Stomach (tissue), 9 donors: ENCODE measurements around the gene TMEM43. TPM values are rescaled to one million over a fixed set of nuclear protein-coding genes. Genes with fewer than 3 reads are reported as not detected.

Experiments
- DNase-seq, 2 donors: peaks; one replicate each; pipeline versions ENCODE4 v3.0.0 to v3.0.0-alpha.2; 2013 to 2019
- H3K27ac ChIP-seq, 5 donors: fragments of 200-600 bp in 4 of 5; sonication (generic) in 4 of 5; one replicate each; pipeline ENCODE4 v1.5.1; 2013 to 2019; ENCODE audit warnings: mild to moderate bottlenecking in 1 of 5, moderate library complexity in 1 of 5
- H3K27me3 ChIP-seq, 3 donors: fragments of 200-600 bp; sonication (generic); one replicate each; pipeline ENCODE4 v1.5.1; 2017 to 2019; ENCODE audit warnings: mixed run types in 1 of 3
- H3K36me3 ChIP-seq, 4 donors: fragments of 200-600 bp; sonication (generic); 1 replicate in 3 of 4; 2 replicates in 1 of 4; pipeline ENCODE4 v1.5.1; 2016 to 2019
- H3K4me1 ChIP-seq, 4 donors: fragments of 200-600 bp; sonication (generic); one replicate each; pipeline ENCODE4 v1.5.1; 2016 to 2019
- H3K4me3 ChIP-seq, 4 donors: fragments of 200-600 bp; sonication (generic) in 3 of 4; one replicate each; pipeline ENCODE4 v1.5.1; 2016 to 2019; ENCODE audit warnings: mild to moderate bottlenecking in 1 of 4
- H3K9me3 ChIP-seq, 4 donors: fragments of 200-600 bp; sonication (generic); one replicate each; pipeline ENCODE4 v1.5.1; 2016 to 2019
- CTCF ChIP-seq, 7 experiments: fragments of 450-650 bp in 4 of 7; fragments of 200-600 bp in 3 of 7; sonication (generic) in 3 of 7; IDR thresholded peaks; one replicate each; pipeline ENCODE4 v1.5.1; 2016 to 2019; ENCODE audit warnings: antibody characterized with exemption in 7 of 7, control low read depth in 2 of 7, mild to moderate bottlenecking in 1 of 7
- EP300 ChIP-seq: sonication (generic); formaldehyde crosslinking; IDR thresholded peaks from one replicate; pipeline ENCODE4 v1.6.1; 2017; ENCODE audit warnings: antibody characterized with exemption
- POLR2A ChIP-seq, 4 donors: fragments of 450-650 bp; IDR thresholded peaks; one replicate each; pipeline ENCODE4 v1.6.1; 2016; ENCODE audit warnings: antibody characterized with exemption in 4 of 4, control low read depth in 2 of 4, mild to moderate bottlenecking in 1 of 4, moderate library complexity in 1 of 4
- POLR2AphosphoS5 ChIP-seq, 3 donors: sonication (generic); formaldehyde crosslinking; IDR thresholded peaks; one replicate each; pipeline ENCODE4 v1.6.1; 2016; ENCODE audit warnings: antibody characterized with exemption in 3 of 3
- WGBS, 5 donors: extraction: QIAGEN DNeasy Blood & Tissue Kit in 3 of 5; methylation state at CpG; one replicate each; pipeline versions ENCODE4 v1.1.5 to v1.1.7; 2013 to 2018; 5-methylcytosine and 5-hydroxymethylcytosine counted together
- intact Hi-C: fragments of 100-400 bp; cut with DNase I; formaldehyde crosslinking; loops from one replicate; pipeline ENCODE4 v1.15.1; 2023; ENCODE audit warnings: low total_unique reads
- polyA plus RNA-seq, 3 donors: library from polyadenylated mRNA; stranded (reverse); fragments of 200-250 nt; gene quantifications; one replicate each; pipeline ENCODE4 v1.2.3, GENCODE V29; 2013
- total RNA-seq, 5 donors: library from RNA; depleted of rRNA; stranded (reverse); fragments of >200 nt; gene quantifications; one replicate each; pipeline versions ENCODE4 v1.1.0 to v1.2.3, GENCODE V29; 2014 to 2016
- donor health status: healthy with polysubstance abuse.
- donor health status: Bipolar disorder and iron deficiency.
- donor health status: healthy.

Gene TMEM43
- total and polyA plus RNA-seq, 8 donors: 12.6 to 67.4 (median 37.3) TPM

DNA sequence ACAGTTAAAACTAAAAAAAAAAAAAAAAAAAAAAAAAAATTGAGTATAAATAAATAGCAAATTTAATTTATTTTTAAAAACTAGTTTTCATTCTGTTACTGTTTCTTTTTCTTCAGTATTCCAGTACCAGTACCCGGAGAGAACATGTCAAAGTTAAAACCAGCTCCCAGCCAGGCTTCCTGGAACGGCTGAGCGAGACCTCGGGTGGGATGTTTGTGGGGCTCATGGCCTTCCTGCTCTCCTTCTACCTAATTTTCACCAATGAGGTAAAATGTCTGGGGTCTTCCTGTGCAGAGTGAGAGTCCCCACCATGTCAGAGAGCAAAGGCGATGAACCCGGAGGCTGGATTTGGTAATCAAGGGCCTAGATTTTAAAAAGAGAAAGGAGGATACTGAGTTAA, 4.4 kb downstream of the TMEM43 start:
- intact Hi-C loops: loop anchor here (10.0 kb wide), 1 partner anchor 46 kb away; the partner anchor contains the start of genes LSM3 and XPC
- no peak overlapping the region for H3K27ac ChIP-seq
- no peaks in the 10 kb centered on the region for H3K27me3 ChIP-seq
- no peak for DNase-seq
- 95 to 98% (median 97%) methylated on average over 6 of the region's 6 CpGs for WGBS, 5 donors
- H3K4me1 ChIP-seq: peaks cover 10 to 29% (median 22%) of the 10 kb centered on the region in 4 donors
- peaks cover 50 to 70% (median 62%) of the 10 kb centered on the region in 4 donors for H3K36me3 ChIP-seq
- no peak overlapping the region for H3K4me3 ChIP-seq
- H3K9me3 ChIP-seq: no peaks in the 10 kb centered on the region
- TF ChIP-seq CTCF (IDR thresholded peaks at IDR 0.05) (no peak), EP300 (no peak), POLR2A (IDR thresholded peaks at IDR 0.05) (no peak), POLR2AphosphoS5 (IDR thresholded peaks at IDR 0.05) (no peak)

GRCh38 chr3:14130230-14130629, 5.4 kb downstream of the TMEM43 start:
- 90 to 97% (median 94%) methylated on average over 4 of the region's 4 CpGs for WGBS, 5 donors
- TF ChIP-seq CTCF (IDR thresholded peaks at IDR 0.05) (no peak), EP300 (no peak), POLR2AphosphoS5 (IDR thresholded peaks at IDR 0.05) (no peak), POLR2A (IDR thresholded peaks at IDR 0.05) (no peak)
- Histone ChIP-seq H3K36me3 (peaks cover 59 to 79% (median 71%) of the 10 kb centered on the region in 4 donors), H3K9me3 (no peaks in the 10 kb centered on the region), H3K4me1 (peaks cover 10 to 29% (median 21%) of the 10 kb centered on the region in 4 donors), H3K27ac (no peak overlapping the region), H3K4me3 (no peak overlapping the region), H3K27me3 (no peaks in the 10 kb centered on the region)
- intact Hi-C loops: no loop called here
- no peak for DNase-seq

- DNase-seq: no peak
- Histone ChIP-seq H3K4me1 (peaks cover 10 to 28% (median 18%) of the 10 kb centered on the region in 4 donors), H3K27me3 (no peaks in the 10 kb centered on the region), H3K27ac (no peak overlapping the region), H3K36me3 (peaks cover 64 to 84% (median 76%) of the 10 kb centered on the region in 4 donors), H3K4me3 (no peak overlapping the region), H3K9me3 (no peaks in the 10 kb centered on the region)
- intact Hi-C loops: no loop called here
- WGBS, 5 donors: 97 to 99% (median 97%) methylated on average over 7 to 12 of the region's 12 CpGs
- TF ChIP-seq POLR2A (IDR thresholded peaks at IDR 0.05): no peak
- no peak for TF ChIP-seq CTCF (IDR thresholded peaks at IDR 0.05)
- TF ChIP-seq POLR2AphosphoS5 (IDR thresholded peaks at IDR 0.05): no peak
- TF ChIP-seq EP300: no peak
Measured at GRCh38 chr3:14130707-14131106, 5.9 kb downstream of the TMEM43 start.

DNA sequence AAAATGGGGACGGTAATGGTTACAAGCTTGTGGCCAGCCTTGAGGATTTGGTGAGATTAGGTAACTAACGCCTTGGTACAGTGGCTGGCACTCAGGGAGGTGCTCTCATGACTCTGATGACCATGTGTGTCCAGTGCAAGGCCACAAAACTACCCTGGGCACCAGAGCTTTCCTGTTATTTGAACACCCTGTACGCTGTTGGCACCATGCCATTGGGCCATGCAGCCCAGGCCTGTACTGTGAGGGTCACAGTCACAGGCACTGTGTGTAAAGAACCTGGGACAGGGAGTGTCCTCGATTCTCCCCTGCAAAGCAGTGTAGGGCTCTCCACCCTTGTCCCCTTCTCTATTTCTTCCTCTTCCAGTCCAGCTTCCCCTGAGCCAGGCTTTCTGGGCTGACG, 6.3 kb downstream of the TMEM43 start:
- intact Hi-C loops: no loop called here
- Histone ChIP-seq H3K27ac (no peak overlapping the region), H3K27me3 (no peaks in the 10 kb centered on the region), H3K36me3 (peaks cover 68 to 88% (median 80%) of the 10 kb centered on the region in 4 donors), H3K4me1 (peaks cover 7 to 23% (median 14%) of the 10 kb centered on the region in 4 donors), H3K9me3 (no peaks in the 10 kb centered on the region), H3K4me3 (no peak overlapping the region)
- TF ChIP-seq POLR2A (IDR thresholded peaks at IDR 0.05) (no peak), EP300 (no peak), POLR2AphosphoS5 (IDR thresholded peaks at IDR 0.05) (no peak), CTCF (IDR thresholded peaks at IDR 0.05) (no peak)
- no peak for DNase-seq
- WGBS, 5 donors: 77 to 90% (median 81%) methylated on average over 5 of the region's 5 CpGs
